Measurements from ENCODE around the gene PIM2. TPM values are rescaled to one million over a fixed set of nuclear protein-coding genes. Genes with fewer than 3 reads are reported as not detected.

The PIM2 gene
- total RNA-seq (2012; rRNA removed) = 6.9 and 7.3 TPM in 2 replicates
- polyA plus RNA-seq (2012; rRNA removed) = 8.1 and 9.4 TPM in 2 replicates
- polyA plus RNA-seq (2012; cell fraction: cytosol; rRNA removed) = 4.8 and 6.5 TPM in 2 replicates
- polyA plus RNA-seq (2012; cell fraction: nucleus; rRNA removed; ENCODE audit: low replicate concordance) = 19.3 and 20.5 TPM in 2 replicates
- Bru-seq, nascent RNA = percentile 52 among the genes with signal in this experiment
- percentile 52 among the genes with signal in this experiment for BruChase-seq, experiment 1, labeled RNA remaining after a 6-hour chase
- percentile 53 among the genes with signal in this experiment for BruChase-seq, experiment 2, labeled RNA remaining after a 2-hour chase
- long read RNA-seq, transcript PIM2-201 (6 exons, 2,075 nt) = major isoform, 5 of 5 reads
- long read RNA-seq, partial matches to known transcripts = 0 of 5 reads
- long read RNA-seq, other reads (novel, unspliced or antisense) = 0 of 5 reads

- H3K4me3 ChIP-seq (ENCODE audit: insufficient read depth, low read depth, low read length) = peak within 1 kb of the TSS; percentile 57
- peak within 1 kb of the TSS; percentile 78 for H2AK9ac ChIP-seq (replicated peaks; ENCODE audit: low read depth, low read length, poor library complexity)
- H3K36me3 ChIP-seq (ENCODE audit: control insufficient read depth, insufficient read depth, low read length) = peaks cover 7% of the 10 kb centered on the region; the same call in 1 of the 2 replicates
- intact Hi-C loops (cut with micrococcal nuclease) = loop anchor here (5.0 kb wide), 1 partner anchor 124 kb away; the partner anchor contains the start of gene TFE3
- dilution Hi-C loops (cut with HindIII; ENCODE audit: low sequenced_read_pairs, unreplicated experiment) = no loop called here
- 41% methylated on average over 20 of the region's 55 CpGs; no CpG with 5 or more reads in 1 of the 2 experiments for WGBS, 2 experiments (ENCODE audit: extremely low coverage in 2 of 2, insufficient read length in 1 of 2)
- H2BK15ac ChIP-seq (ENCODE audit: low read depth, low read length) = no peak within 1 kb of the TSS
- H4K91ac ChIP-seq (ENCODE audit: insufficient read depth, low read depth, low read length) = peak within 1 kb of the TSS; percentile 23; the same call in 1 of the 2 replicates
- H3K4ac ChIP-seq (ENCODE audit: low read depth, low read length) = peak within 1 kb of the TSS; percentile 27; the same call in 1 of the 2 replicates
- H3K9me3 ChIP-seq (ENCODE audit: control insufficient read depth, insufficient read depth, low read length) = no peaks in the 10 kb centered on the region
- H3K56ac ChIP-seq (ENCODE audit: extremely low read depth, insufficient read depth, low read length) = no peak within 1 kb of the TSS
- CTCF ChIA-PET = no interaction called here
- peak within 1 kb of the TSS in 1 of 2 experiments; percentile 69; a peak in 1 of 4 replicates for H4K8ac ChIP-seq (ENCODE audit: low read depth in 2 of 2, low read length in 2 of 2)
- no peak within 1 kb of the TSS; the same call in 1 of the 2 replicates for H3K14ac ChIP-seq (replicated peaks; ENCODE audit: low read depth, low read length)
- peak within 1 kb of the TSS; percentile 55 for H2BK5ac ChIP-seq (ENCODE audit: low read depth, low read length, poor library complexity, severe bottlenecking)
- H4K5ac ChIP-seq (ENCODE audit: low read depth, low read length) = peak within 1 kb of the TSS; percentile 73
- H3K9me1 ChIP-seq (ENCODE audit: insufficient read depth, low read length) = peaks cover 5% of the 10 kb centered on the region; the same call in 1 of the 2 replicates
- H3K4me2 ChIP-seq (ENCODE audit: low read depth, low read length) = peak within 1 kb of the TSS; percentile 93
- H4K20me1 ChIP-seq (ENCODE audit: insufficient read depth, low read length) = peaks cover 16% of the 10 kb centered on the region; the same call in 1 of the 2 replicates
- peaks cover 3% of the 10 kb centered on the region; the same call in 1 of the 2 replicates for H3K4me1 ChIP-seq (ENCODE audit: control insufficient read depth, insufficient read depth, low read length)
- TF ChIP-seq POLR2A (IDR thresholded peaks at IDR 0.05; ENCODE audit: low read depth, low read length) (peak; percentile 85), MXI1 (IDR thresholded peaks at IDR 0.05; ENCODE audit: borderline replicate concordance, low read depth, low read length) (peak; percentile 52; the same call in 1 of the 2 replicates), USF2 (IDR thresholded peaks at IDR 0.05; ENCODE audit: low read depth, low read length) (peak; percentile 88), RFX5 (IDR thresholded peaks at IDR 0.05; ENCODE audit: low read depth, low read length) (no peak), RCOR1 (IDR thresholded peaks at IDR 0.05; ENCODE audit: insufficient replicate concordance, low read length) (peak; percentile 4), ELK1 (IDR thresholded peaks at IDR 0.05; ENCODE audit: borderline replicate concordance, low read depth, low read length) (no peak), MAZ (IDR thresholded peaks at IDR 0.05; ENCODE audit: borderline replicate concordance, low read depth, low read length) (peak; percentile 38; the same call in 1 of the 2 replicates), BHLHE40 (IDR thresholded peaks at IDR 0.05; ENCODE audit: low read depth, low read length) (peak; percentile 55; the same call in 1 of the 2 replicates)
- in situ Hi-C loops (cut with MboI; ENCODE audit: low sequenced_read_pairs) = no loop called here
- peak within 1 kb of the TSS; percentile 85 for H2AFZ ChIP-seq (replicated peaks; ENCODE audit: low read length, poor library complexity)
- no peaks in the 10 kb centered on the region for H3K27me3 ChIP-seq (ENCODE audit: control insufficient read depth, insufficient read depth, low read length)
- peak within 1 kb of the TSS; percentile 73; the same call in 1 of the 2 replicates for H3K9ac ChIP-seq (ENCODE audit: low read depth, low read length)
- no peak within 1 kb of the TSS; the same call in 1 of the 2 replicates for H3K18ac ChIP-seq (ENCODE audit: low read depth, low read length)
- no peak within 1 kb of the TSS for H2BK120ac ChIP-seq (ENCODE audit: low read depth, low read length)
- peak within 1 kb of the TSS; percentile 48 for H2AK5ac ChIP-seq (ENCODE audit: low read depth, low read length)
- BruUV-seq (replicated peaks) = no TSS peak
- peaks cover 4 to 21% of the 10 kb centered on the region in 2 experiments; a peak in 2 of 4 replicates for H3K79me1 ChIP-seq (ENCODE audit: low read depth in 1 of 2, low read length in 2 of 2)
- peak; percentile 82 for DNase-seq
- ATAC-seq (ENCODE audit: low read depth) = peak; percentile 79
- peak within 1 kb of the TSS; percentile 73 for H3K23ac ChIP-seq (ENCODE audit: low read depth, low read length)
- POLR2A ChIA-PET (ENCODE audit: unreplicated experiment) = no interaction called here
- peak within 1 kb of the TSS; percentile 37; the same call in 1 of the 2 replicates for H3K27ac ChIP-seq (ENCODE audit: insufficient read depth, low read length)
- H2BK20ac ChIP-seq (ENCODE audit: low read depth, low read length) = no peak within 1 kb of the TSS
Measured at GRCh38 chrX:48918643-48919340, at the start of gene PIM2. Gene PIM2 (minus strand): TSS chrX:48919024. CDS start chrX:48918834, 190 bp downstream.
